GM04504 (cell line): ENCODE results near the gene ASTN1.

ENCODE experiments used
- DNase-seq: peaks from one replicate; pipeline ENCODE4 v3.0.0-alpha.2; 2012; ENCODE audit warnings: low read depth

The ASTN1 gene

DNA sequence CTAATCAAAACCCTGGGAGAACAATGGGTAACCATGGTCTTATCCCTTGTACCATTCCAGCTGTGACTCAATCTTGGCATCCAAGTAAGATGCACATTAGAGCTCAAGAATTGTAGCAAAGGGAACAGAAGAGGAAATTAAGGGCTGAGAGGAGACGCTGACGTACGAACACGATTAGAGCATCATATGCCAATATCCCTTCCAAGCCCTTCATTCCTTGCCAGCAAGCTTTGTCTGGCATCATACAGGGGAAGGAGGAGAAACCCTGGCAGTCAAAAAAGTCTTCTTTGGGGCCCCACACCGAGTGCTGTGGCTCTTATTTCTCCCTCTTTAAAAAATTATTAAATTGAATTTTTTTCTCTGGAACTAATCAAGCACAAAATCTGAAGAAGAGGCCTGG is 120.9 kb downstream of the ASTN1 start:
- DNase-seq, result no peak

DNA sequence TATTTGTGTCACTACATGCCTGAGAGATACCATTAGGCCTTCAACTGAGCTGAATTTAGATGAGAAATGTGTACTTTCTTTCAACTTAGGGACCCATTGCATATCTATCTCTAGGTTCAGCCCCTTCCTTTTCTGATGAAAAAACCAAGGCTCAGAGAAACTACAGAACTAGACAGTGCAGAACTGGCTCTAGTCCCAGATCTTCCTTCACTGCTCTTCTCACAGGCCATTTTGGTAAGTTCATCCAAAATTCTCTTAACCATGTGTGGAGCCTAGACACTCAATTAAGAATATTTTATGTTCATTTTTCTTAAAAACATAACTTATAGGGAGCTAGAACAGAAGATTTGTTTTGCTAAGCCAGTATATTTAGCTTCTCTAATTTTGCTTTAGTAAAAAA is 128.9 kb downstream of the ASTN1 start:
- DNase-seq, result no peak

DNA sequence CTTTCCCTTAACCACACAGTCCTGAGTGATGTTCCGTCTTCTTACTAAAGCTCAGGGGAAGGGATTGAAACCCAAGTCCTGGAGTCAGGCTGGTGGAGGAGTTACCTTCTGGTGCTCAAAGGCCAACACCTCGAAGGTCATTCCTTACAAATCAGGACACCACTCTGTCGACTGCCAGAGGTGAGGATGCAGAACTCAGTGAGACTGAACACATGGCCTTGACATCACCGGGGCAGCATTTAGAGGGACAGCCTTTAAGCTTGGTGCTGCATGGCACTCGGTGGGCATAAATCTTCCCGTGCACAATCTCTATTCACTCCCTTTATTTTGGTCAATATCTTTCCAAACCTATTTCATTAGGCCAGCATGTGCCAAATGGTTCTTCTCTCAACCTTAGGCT is 130.9 kb downstream of the ASTN1 start:
- no peak for DNase-seq

DNA sequence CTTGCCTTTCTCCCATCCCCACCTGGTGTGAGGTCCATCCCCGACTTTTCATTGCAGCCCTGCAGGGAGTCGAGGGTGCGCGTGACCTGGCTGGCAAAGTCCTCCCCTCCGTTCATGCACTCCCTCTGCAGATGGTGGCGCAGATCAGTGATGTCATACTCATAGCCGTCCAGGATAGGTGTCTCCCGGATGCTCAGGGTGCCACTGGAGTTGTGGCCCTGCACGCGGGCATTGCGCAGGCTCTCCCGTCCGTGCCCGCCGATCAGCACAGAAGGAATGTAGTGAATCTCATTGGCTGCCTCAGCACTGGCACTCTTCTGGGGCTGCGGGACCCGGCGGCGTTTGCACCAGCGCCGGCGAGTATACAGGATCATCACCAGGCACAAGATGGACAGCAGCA is 132.1 kb downstream of the ASTN1 start:
- no peak for DNase-seq

DNA sequence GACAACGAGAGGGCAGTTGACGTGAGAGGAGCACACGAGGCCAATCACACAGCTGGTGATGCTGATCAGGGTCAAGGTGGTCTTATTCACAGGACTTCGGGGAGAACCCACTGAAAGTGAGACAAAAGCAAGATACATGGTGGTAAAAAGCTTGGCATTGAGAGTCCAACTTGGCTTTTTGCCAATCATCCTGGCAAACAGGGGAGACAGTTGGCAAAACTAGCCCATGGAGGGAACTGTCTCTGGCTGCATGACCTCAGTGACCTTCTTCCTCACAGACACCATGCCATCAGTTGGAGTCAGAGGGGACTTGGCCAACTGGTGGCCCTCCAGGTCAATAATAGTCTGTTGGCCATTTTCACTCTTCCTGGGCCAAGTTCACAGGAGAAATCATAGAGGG is 139.9 kb downstream of the ASTN1 start:
- no peak for DNase-seq

DNA sequence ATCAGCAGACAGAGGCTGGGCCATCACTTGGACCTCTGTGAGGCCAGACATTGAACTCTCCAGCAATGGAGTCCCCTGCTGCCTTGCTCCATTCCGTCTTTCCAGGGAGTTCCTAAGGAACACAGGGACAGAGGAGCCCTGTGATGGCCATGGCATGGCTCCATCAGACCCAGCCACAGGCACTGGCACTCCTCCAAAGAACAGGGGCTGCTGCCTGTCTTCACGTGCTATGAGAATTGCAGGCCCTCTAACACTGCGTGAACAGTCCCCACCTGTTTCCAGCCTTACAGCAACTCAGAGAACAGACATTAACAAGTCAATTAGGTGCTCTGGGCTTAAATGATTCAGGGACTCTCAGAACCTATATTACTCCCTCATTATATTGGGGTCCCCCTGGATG is 140.8 kb downstream of the ASTN1 start:
- no peak for DNase-seq

DNA sequence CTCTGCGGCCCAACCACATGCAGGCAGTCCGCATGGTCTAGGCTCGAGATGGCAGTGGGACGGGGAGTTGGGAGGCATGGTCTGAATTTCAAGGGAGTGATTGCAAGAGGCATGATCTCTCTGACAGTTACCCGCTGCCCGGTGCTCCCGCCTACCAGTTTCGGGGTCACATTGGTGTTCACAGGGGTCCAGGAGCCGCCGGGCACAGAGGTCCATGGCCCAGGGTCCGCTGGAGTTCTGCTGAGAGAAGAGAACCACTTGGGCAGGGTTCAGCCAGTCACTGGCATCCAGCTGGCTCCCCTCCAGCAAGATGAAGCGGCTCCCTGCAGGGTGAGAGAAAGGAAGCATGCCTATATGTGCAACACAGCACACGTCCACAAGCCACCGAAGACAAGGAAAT is 141.3 kb downstream of the ASTN1 start:
- no peak for DNase-seq

DNA sequence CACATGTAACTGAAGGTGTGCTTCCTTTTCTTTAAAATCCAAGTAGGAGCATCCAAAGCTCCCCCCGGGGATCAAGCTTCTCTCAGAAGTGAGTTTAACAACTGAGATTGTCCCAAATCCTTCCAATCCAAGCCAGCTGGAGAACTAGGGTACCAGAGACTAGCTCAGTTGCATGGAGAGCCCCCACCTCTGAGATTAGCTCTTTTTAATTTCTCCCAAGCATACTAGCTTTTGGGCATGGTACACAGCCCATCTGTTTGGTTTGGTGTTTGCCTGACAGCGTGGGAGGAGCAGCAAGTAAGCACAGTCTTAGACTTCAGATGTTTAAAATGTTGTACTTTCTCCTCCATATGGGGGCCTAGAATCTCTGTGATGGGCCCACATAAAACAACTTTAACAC is 142.8 kb downstream of the ASTN1 start:
- DNase-seq, result no peak

DNA sequence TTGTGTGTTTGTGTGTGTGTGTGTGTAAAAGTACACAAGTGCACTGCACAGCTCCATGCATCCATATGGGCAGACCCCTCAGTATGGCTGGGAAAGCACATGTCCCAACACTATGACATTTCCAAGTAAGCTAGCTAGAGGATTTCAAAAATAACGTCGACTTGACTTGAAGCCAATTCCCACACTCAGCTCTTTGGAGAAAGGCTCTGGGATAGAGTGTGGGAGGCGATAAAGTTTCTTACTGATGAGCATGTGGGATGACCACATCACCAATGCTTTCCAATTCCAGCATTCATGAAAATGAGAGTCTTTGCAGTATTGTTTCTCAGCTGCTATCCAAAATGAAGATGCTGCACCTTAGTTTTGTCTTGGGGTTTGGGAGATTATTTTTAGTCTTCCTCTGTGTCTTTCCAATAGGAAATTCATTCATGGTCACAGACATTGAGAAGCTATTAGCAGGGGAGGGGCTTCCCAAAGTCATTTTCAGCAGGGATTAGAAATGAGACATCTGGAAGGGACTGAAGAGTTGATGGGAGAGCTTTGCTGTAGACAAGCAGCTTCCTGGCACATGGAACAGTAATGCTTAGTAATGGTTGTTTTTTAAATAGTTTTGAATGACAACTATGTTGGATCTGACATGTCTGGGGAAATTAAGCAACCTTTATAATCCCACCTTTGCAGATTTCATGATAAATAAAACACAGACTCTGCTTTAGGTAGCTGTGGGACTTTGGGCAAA is 143.5 kb downstream of the ASTN1 start:
- no peak for DNase-seq

DNA sequence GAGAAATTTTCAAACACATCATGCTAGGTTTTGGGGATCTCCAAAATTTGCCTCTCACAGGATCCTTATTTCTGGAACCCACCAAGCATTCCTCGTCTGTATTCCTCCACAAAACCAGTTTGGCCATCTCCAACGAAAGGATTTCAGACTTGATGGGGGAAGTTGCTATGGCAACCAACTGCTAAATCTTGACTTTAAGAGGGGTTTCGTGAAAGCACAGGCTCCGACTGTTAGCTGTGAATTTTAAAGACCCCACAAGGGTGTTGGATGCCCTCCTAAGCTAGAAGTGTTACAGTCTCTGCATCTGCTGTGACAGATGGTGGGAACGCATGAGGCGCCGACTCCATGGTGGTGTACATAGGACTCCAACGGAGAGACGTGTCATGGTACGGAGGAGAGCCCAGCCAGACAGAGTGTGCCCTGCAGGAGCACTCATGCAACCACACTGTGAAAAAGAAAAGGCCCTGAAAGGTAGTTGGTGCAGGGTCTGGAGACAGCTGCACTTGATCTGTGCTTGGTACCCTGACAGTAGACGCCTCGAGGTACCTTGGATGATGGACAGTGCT is 147.1 kb downstream of the ASTN1 start:
- no peak for DNase-seq

DNA sequence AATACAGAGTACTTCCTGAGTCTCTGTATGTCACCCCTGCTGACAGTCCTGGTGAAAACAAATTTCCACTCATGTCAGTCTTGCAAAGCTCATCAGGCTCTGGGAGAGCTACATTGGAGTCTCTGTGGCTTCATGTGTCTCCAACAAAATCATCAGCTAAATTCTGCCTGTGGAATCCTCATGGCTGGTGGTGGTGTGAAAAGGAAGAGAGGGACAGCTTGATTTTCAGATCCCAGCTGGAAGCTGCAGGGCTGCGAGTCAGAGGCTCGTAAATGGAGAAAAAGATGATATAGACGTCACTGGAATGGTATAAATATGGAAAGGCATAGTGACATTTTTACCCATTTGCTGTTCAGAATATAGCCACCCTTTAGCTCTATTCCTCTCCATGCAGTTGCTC is 150.2 kb downstream of the ASTN1 start:
- DNase-seq, result no peak

DNA sequence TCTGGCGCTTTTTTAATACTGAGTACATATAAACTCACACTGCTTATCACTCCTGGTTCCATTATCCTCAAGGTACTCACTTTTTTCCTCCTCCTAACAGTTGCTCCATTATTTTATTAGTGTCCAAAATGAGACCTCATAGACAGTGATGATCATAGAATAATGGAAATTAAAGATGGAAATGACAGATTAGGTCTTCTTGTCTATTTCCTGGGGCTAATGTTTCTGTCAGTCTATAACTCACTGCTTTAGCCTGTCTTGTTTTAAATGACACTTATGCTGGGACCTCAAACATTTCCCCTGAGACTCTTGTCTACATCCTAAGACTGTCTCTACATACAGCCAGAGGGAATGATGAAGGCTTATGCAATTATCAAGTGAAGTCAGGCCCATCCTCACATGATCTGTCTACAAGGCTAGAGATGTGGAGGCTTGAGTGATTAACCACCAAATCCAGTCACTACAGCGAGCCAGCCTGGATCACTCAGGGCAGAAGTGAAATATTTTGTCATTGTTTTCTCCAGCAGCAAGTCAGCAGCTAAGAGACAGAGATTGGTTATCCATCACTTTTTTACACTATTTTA is 152.1 kb downstream of the ASTN1 start:
- DNase-seq, result no peak

DNA sequence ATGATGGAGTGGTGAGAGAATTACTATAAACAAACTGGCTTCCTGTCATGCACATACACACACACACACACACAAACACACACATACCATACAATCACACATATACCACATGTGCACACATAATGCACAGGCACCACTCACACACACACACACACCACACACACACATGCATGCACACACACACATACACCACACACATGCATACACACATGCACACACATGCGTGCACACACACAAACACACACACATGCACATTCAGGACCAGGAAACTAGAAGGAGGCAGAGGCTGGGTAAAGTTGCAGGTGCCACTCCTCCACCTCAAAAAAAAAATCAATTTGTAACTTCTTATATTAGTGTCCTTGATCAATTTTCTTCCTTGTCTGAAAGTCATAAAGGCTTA is 153.0 kb downstream of the ASTN1 start:
- DNase-seq, result no peak

DNA sequence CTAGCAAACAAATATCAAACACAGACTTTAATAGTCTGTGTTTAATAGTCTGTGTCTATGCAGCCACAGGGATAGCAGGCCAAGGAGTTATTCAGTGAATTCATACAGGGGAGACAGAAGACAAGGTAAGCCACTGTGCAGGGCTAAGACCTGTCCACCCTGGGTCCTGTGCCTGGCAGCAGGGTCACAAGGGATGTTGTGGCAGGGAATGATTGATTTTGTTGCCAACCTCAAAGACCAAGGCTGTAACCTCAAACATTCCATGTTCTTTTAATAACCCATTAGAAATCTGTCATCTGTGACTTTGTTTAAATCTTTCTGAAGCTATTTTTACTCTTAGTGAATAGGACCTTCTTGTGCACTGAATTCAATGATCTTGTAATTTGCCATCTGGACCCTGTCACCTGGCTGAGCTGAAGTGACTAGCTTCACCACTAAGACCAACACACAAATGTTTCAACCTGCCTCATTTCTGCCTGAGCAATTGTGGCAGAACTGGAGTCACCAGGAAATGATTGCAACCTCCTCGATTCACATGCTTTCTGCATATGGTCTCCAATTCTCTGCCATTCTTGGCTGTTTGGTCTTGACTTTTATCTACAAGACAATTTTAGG is 154.2 kb downstream of the ASTN1 start:
- DNase-seq, result no peak

DNA sequence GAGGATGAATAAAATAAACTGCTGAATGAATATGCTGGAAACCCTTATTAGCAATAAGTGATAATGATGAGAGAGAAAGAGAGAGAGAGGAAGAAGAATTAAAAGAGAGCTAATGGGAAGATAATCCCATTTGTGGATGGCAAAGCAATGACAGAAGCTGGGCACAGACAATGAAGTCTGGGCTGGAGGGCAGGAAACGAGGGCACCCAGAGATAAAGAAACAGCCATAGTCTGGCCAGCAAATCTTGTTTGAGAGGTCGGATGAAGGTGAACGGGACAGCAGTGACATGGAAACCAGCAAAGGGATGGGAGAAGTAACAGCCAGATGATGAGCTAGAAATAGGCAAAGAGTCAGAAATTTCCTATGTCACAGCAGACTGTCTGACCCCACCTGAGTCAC is 155.9 kb downstream of the ASTN1 start:
- DNase-seq, result no peak

DNA sequence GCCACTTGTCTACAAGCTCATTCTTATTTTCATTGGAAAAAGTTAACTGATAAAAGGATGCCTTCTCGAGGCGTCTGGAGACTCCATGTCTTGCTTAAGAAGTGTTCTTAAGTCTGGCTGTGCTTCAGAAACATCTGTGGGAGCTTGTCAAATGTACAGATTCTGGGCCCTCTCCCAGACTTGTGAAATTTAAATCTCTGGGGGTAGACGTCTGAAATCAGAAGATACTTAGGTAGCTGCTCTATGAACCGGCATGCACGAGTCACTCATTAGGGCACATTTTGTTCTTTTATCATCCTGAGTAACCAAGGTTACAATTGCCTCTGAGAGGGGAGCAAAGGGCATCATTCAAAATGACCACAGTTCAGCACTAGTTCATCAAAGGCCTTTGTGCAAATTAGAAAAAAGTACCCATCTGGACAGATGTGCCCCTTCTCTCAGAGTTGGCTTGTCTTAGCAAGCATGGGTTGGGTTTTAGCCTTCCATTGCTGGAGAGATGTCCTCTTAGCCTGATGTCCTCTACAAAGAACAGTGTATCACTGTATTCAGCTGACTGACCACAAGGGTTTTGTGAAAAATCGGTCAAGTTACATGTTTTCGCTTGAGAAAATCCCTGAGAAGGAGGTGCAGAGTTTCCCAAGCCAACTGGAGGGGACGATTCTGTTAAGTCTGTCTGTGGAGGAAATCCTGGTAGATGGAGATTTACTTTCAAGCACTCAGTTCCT is 156.9 kb downstream of the ASTN1 start:
- DNase-seq, result no peak

DNA sequence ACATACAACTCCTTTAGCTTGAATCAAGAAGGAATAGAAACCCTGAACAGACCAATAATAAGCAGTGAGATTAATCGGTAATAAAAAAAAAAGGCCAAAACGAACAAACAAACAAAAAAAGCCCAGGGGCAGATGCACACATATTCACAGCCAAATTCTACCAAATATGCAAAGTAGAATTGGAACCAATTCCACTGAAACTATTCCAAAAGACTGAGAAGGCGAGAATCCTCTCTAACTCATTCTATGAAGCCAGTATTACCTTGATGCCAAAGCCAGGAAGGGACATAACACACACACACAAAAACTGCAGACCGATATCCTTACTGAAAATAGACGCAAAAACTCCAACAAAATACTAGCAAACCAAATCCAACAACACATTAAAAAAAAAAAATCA is 161.6 kb downstream of the ASTN1 start:
- DNase-seq, result no peak

DNA sequence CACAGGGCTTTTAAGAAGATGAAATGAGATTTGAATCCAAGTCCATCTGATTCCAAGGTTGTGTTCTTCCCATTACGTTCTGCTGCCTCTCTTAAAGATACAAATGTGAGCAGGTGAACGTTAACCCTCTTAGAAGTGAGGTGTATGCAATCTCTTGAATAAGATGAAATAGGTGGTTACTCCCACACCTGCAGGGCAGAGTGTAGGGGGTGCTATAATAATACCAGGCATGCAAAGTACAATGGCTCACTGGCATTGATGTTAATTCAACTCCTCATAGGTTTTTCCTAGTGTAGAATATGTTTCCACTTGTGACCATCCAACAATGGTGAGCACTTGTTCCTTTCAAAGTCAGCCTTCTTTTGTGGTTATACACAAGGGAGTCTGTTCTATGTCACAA is 163.0 kb downstream of the ASTN1 start:
- no peak for DNase-seq

DNA sequence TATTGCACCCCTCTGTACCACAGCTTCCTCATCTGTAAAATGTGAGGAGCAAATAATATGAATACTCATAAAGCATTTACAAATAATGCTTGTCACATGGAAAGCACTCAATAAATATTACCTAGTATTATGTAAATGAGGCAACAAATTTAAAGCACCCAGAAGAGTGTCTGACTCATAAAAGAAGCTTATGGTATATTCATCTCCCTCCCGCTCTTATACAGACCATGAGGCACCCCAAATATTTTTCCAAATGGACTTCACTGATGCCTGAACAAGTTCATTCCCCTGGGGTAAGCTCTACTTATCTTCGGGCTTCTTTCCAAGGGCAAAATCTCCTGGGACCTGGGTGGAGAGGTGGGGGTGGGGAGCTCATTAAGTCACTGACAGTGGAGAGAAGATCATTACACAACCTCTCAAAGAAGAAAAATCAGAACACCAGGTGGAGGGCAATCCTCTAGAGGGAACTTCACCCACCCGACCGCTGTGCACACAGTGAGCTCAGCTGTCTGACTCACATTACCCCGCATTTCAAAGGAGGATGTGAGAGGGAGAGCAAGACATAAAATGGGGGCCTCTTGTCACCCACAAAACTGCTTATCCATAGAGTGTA is 166.2 kb downstream of the ASTN1 start:
- no peak for DNase-seq

DNA sequence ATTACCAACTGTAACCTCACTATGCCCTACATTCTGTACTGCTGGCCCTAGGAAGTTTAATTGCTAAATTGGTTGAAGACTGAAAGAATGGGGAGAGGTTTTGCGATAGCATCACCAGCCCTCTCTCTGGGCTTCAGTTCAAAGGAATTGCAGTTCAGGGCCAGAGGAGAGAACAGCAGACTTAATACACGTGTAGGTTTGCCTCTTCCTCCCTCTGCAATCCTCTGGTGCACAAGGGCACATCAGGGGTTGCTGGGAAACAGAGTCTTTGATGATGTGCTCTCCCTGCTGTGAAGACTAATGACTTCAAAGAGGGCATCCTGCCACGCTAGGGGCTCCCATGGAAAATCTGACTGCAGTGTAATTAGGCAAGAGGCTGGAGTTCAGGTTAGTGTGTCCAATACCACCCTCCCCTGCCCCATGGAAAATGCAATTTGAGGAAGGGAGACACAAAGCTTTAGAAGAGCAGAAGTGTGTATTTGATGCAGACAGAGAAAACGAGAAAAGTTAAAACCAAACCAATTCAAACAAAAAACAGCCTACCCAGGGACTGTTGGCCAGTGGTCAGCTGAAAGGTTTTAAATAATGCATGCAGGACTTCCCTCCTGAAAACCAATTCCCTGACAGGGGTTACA is 167.9 kb downstream of the ASTN1 start:
- no peak for DNase-seq

DNA sequence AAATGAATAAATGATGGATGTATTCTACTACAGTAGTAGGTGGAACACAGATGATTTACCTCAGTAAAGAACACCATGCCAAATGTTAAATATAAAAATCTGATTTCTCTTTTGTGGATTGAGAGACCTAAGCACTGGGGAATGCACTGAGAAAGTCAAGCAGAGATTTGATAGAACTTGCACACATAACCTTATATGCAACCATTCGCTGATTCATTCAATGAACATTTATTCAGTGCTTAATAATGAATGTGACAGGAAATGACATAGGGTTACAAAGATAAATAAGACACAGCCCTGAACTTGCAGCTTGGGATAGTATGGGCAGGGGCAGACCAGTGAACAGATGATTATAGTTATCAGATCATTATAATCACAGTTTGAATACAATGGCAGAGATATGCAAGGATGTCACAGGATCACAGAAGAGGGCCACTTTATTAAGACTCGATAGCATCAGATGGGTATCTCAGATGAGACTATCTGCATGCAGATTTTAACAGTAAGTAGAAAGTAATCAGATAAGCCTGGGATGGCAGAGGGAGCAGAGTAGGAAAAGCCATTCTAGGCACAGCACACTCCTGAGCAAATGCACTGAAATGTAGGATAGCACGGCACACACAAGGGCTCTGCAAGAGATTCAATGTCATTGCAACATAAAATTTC is 169.4 kb downstream of the ASTN1 start:
- DNase-seq, result no peak
